GM21528 (cell line): Measurements from ENCODE around the gene NUDC.
"Not testable (repeated sequence)": the region's sequence is repeated elsewhere in the genome, so short reads cannot be mapped to it uniquely, and the experiment has no call there.

Source experiments
- ATAC-seq: cut with Tn5 transposase; IDR thresholded peaks from one replicate; pipeline ENCODE4 v1.9.1; 2021; ENCODE audit warnings: mild to moderate bottlenecking, moderate library complexity; ENCODE audit not compliant: unreplicated experiment, low FRiP score

Gene NUDC

DNA sequence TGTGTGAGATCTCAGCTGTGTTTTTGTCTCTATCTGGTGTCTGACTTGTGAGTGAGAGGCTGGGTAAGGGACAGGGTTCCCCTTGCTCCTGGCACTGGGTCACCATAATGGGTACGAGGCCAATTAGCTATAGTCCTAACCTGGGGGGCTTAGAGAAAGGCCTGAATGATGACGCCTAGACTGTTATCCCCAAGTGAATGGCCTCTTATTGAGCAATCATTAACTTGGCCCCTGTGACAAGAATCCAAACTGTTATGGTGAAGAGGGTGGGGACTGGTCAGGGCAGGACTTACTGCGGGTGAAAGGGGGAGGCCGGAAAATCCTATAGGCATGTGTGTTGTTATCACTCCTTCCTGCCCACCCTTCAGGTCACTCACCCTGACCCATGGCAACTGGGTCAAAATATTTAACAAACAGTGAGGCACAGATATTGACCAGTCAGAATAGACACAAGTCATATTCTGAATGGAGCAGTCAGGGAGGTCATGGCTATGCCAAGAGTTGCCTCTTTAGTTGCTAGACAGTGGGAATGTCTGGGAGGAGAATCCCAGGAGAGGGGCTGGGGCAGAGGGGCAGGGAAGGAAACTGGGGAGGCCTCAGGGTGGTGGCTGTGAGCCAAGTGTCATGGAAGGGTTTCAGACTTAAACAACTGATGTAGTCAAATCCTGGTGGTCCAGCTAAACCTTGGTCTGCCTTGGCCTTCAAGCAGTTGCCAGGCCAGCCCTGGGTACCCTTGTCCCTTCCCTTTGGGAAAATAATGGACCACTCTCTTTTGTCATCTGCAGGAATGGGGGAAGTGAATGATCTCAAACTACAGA is 11.0 kb upstream of the NUDC start:
- ATAC-seq: no peak

- ATAC-seq: no peak
These were observed 10.0 kb upstream of the NUDC start for GRCh38 chr1:26911399-26912146.

DNA sequence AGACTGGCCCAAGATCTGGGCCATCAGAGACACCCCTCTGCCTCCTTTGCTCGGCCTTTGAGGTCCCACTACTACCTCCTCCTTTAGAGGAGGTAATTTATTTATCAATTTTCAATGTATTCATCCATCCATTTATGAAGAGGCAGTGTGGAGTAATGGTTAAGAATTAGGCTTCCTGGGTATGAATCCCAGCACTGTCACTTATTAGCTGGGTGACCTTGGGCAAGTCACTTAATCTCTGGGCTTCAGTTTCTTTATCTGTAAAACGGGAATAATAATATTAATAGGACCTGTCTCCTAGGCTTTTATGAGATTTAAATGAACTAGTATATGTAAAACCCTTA is 9.4 kb upstream of the NUDC start:
- no peak for ATAC-seq

DNA sequence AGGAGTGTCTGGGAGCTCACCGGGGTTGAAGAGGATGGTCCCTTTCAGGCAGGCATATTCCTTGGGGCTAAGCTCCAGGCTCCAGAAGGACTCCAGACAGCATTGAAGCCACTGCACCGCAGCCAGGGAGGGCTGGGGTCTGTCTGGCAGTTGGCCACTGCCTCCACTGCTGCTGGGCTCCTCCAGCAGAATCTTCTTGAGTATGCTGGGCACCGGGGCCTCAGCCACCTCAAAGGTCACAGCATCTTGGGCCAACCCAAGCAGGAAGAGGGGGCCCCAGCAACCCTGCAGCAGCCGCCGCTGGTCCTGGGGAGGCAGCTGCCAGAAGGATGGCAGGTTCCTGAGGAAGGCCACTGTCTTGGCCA is 8.2 kb upstream of the NUDC start:
- no peak for ATAC-seq

DNA sequence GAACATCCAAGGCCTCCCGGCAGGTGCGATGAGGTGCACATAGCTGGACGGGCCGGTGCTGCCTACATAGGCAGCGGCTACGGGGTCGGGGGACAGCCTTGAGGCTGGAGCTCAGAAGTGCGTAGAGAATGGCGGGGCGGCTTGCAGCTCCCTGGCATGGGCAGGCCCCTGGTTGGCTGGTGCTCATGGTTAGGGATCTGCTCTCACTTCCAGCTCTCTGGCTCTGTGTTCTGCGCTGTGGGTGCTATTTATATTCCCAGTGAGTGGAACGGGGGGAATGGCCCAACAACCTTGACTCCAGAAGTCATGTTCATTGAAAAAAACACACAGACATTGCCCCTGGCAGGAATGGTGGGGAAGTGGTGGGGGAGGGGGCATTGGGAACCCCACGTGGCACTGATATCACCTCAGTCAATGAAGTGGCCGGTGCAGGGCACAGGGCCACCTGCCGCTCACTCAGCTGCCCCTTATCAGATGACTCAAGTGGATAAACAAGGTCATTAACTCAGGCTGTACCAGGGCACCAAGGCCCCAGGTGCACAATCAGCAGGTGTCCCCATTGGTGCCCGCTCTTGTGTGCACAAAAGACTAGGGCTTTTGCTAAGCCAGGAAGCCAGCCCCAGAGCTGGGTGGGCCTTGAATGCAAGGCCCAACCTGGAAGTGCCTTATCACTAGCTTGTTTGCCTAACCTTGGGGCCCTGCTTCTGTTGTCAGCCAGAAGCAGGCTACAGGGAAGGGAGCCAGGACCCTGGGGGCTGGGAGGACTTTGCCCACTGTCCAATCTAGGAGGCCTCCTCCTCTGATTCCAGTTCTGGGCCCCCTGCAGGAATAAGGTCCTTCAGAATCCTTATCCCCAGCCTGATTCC is 7.6 kb upstream of the NUDC start, which contains the start of gene NR0B2:
Gene NR0B2 (minus strand): TSS at position 222 of the 866 bp plus-strand sequence. CDS start 35 bp downstream, at position 187.
- no peak for ATAC-seq

- ATAC-seq: no peak
These were observed 6.2 kb upstream of the NUDC start for GRCh38 chr1:26915204-26915842.

DNA sequence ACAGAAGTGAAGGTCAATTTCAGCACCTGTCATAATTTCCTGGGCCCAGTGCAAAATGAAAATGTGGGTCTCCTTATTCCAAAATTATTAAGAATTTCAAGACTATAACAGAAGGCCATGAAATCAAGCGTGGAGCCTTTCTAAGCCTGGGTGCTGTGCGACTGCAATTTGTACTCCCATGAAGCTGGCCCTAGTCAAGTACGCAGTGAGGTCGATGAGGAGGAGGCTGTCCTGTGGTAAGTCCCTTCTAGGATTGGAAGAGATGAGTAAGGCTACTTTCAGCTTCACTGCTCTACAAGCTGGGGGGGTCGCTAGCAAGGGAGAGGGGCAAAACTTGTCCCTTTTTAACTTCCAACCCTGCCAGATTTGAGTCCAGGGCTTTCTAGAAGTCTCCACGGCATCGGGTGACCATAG is 410 bp upstream of the NUDC start:
- peak; percentile 31 for ATAC-seq

- ATAC-seq: no peak
These were observed 837 bp downstream of the NUDC start for GRCh38 chr1:26922431-26922729.

DNA sequence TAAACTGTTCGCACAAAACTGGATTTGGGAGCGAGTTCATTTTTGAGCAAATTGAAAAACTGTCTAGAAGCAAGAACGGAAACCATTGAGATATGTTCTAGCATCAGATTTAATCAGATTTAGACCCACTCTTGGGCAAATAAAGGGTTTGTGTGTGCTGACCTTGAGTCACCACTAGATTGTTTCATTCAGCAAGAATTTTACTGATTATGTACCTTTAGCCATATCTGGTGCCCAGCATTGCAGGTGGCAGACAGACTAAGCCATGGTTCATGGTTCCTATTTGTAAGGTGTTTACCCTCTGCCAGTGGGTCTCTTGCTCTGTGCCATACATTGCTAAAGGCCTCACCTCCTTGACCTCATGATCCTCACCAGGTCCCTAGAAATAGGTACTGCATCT is 1.4 kb downstream of the NUDC start:
- ATAC-seq: no peak

DNA sequence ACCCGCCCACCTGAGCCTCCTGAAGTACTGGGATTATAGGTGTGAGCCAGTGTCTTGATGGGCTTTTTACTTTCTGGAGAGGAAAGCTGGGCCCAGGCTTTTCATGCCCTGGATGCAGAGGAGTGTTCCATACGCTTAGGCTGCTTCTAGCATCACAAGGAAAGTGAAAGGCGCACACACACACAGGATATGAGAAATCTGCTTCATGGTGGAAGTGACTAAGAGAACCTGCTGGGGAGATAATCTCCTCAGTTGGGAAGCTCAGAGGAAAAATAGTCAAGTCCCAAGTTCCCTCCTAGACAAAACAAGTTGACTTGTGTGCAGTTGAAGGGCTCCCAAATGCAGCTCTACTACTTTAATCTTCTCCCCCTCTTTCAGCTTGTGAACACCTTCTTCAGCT is 2.2 kb downstream of the NUDC start:
- ATAC-seq: no peak

DNA sequence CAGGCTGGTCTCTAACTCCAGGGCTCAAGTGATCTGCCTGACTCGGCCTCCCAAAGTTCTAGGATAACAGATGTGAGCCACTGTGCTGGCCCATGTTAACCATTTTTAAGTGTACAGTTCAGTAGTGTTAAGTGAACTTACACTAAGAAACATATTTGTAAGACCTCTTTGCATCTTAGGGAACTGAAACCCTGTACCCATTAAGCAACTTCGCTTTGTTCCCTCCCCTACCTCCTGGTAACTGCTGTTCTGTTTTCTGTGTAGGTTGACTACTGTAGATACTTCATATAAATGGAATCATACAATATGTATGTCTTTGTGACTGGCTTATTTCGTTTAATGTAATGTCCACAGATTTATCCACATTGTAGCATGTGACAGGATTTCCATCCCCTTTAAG is 11.0 kb downstream of the NUDC start:
- no peak for ATAC-seq

DNA sequence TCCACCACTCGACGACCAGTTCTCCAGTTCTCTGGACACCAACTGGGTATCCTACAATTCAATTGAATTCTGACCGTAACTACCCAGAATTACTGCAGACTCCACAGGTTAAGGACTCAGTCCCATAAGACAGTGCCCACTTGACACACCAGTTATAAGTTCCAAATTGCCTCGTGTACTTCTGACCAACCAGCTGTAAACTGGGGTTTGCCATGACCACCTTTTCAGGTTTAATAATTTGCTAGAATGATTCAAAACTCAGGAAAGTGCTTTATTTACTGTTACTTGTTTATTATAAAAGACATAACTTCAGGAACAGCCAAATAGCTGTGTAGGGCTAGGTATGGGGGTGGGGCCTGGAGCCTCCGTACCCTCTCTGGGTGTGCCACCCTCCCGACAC is 15.3 kb downstream of the NUDC start:
- no peak for ATAC-seq

GRCh38 chr1:26938004-26938658 is 16.6 kb downstream of the NUDC start:
- ATAC-seq: no peak

DNA sequence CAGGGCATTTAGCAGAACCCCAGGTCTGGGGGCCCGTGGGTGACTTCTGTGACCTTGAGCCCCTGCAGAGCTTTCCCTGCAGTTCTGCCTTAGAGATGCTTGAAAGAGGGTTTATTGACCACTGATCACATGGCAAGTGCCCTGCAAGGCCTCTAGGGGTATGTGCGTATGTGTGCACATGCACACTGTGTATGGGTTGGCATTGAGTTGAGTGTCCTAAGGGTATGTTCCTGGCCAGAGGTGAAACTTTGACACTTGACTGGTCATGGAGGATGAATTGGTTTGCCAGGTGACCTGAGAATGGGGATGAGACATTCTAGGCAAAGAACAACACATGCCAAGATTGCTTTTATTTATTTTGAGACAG is 17.1 kb downstream of the NUDC start:
- no peak for ATAC-seq

DNA sequence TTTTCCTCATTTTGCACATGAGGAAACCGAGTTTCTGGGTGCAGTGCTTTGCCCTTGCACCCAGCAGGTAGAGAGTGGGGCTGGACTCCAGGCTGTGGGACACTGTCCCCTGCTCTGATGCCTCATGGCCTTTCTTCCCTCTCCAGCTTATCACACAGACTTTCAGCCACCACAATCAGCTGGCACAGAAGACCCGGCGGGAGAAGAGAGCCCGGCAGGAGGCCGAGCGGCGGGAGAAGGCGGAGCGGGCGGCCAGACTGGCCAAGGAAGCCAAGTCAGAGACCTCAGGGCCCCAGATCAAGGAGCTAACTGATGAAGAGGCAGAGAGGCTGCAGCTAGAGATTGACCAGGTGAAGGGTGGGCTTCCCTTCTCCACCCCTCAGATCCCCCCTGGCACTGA is 19.8 kb downstream of the NUDC start:
- no peak for ATAC-seq

DNA sequence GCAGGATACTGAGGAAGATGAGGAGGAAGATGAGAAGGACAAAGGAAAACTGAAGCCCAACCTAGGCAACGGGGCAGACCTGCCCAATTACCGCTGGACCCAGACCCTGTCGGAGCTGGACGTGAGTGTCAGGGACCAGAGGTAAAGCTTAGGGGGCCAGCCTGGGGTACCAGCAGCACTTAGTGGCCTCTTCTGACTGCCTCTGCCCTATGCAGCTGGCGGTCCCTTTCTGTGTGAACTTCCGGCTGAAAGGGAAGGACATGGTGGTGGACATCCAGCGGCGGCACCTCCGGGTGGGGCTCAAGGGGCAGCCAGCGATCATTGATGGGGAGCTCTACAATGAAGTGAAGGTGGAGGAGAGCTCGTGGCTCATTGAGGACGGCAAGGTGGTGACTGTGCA is 21.1 kb downstream of the NUDC start:
- no peak for ATAC-seq

GRCh38 chr1:26945138-26945537 is 23.6 kb downstream of the NUDC start:
- ATAC-seq: no peak

DNA sequence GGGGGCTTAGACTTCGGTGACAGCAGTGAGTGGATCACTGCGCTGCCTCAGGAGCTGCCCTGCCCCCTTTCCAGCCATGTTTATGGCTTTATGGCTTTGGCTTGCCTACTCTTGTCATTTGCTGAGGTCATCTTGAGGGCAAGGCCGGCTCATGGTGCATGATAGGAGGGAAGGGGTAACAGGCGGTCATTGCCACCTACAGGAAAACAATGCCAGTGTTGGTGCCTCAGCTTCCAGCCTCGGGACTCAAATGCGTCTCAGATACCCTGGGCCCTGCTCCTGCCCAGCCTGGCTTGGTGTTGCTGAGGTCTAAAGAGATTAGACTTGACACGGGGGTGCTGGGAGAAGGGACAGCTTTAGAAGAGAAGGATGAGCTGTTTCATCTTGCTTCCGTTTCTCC is 24.2 kb downstream of the NUDC start:
- ATAC-seq: no peak

GRCh38 chr1:26946270-26946669 is 24.7 kb downstream of the NUDC start:
- no peak for ATAC-seq

DNA sequence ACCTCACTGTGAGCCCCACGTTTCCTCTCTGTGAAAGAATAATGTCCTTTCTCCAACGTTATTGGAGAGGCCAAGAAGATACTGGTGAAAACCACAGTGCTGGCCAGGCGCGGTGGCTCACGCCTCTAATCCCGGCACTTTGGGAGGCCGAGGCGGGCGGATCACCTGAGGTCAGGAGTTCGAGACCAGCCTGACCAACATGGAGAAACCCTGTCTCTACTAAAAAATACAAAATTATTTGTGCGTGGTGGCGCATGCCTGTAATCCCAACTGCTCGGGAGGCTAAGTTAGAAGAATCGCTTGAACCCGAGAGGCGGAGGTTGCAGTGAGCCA is 27.1 kb downstream of the NUDC start:
- ATAC-seq: not testable (repeated sequence)
